ENCODE data around the gene S100A6.
"Not testable (repeated sequence)": the region's sequence is repeated elsewhere in the genome, so short reads cannot be mapped to it uniquely, and the experiment has no call there.

S100A6 gene

DNA sequence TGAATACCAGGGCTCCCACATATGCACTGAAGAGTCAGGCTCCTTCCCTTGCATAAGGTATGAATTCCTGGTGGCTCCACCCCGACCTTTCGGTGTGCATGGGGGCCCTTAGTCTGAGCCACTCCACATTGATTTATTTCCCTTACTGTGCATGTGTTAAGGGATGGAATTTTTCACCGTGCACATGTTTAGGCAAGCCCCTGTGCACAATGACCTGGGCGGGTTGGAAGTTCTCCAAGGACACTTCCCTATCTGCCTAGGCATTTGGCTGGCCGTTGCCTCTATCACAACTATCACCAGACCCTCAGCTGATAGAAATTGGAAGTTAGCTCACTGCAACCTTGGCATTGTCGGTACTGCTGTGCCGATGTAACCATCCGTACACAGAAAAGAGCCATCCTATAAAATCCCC lies 9.7 kb downstream of the S100A6 start:
- no peak for DNase-seq

- DNase-seq: no peak
Measured at GRCh38 chr1:153525088-153525728, 10.6 kb downstream of the S100A6 start.

GRCh38 chr1:153522353-153523048 lies 13.3 kb downstream of the S100A6 start:
- DNase-seq: not testable (repeated sequence)

- DNase-seq: not testable (repeated sequence)
Measured at GRCh38 chr1:153521808-153522207, 14.0 kb downstream of the S100A6 start.

DNA sequence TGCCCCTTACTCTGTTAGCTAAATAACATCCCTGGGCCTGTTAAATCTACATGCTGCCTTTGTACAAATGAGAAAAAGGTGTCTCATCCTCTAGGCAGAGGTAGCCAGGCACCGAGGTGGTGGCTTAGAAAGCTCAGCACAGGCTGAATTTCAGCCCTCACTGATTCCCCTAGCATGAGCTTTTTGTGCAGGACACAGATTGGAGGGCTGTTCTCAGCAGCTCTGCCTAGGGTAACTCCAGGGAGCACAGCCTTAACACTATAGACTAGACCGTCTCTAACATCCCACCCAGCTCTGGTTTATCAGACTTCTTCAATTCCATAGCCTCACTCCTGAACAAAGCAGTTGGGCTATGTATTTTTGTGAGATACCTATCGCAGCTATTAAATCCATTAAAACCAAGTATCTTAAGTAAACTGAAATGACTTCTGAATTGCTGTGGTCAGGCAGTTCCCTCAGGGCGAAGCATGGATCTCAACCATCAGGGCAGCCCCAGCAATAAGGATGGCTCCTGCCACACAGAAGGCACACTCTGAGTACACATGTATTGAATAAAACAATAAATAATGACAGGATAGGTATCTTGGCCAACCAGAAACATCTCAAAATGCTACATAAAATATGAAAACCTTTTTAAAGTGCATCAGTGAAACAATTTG lies 14.8 kb downstream of the S100A6 start:
- no peak for DNase-seq

DNA sequence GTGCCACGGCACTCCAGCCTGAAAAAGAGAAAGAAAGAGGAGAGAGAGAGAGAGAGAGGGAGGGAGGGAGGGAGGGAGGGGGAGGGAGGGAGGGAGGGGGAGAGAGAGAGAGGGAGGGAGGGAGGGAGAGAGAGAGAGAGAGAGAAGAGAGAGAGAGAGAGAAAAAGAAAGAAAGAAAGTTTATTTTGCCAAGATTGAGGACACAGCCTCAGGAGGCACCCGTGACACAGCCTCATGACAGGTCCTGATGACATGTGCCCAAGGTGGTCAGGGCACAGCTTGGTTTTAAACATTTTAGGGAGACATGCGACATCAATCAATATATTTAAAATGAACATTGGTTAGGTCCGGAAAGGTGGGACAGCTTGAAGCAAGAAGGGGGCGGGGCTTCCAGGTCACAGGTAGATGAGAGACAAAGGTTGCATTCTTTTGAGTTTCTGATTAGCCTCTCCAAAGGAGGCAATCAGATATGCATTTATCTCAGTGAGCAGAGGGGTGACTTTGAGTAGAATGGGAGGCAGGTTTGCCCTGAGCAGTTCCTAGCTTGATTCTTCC lies 15.6 kb downstream of the S100A6 start:
- DNase-seq: not testable (repeated sequence)

DNA sequence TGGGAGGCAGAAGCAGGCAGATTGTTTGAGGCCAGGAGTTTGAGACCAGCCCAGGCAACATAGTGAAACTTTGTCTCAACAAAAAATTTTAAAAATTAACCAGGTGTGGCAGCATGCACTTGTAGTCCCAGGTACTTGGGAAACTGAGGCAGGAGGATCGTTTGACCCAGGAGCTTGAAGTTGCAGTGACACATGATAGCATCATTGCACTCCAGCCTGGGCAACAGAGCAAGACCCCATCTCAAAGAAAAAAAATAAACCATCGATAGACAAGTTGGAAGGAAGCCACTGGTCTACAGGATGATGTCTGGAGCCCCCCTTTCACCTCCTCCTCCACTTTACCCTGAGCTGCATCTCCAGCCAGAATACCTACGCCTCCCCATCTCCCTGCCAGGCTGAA lies 16.5 kb downstream of the S100A6 start:
- no peak for DNase-seq

GRCh38 chr1:153515504-153516394 lies 20.0 kb downstream of the S100A6 start:
- DNase-seq: no peak

GRCh38 chr1:153513666-153514065 lies 22.1 kb downstream of the S100A6 start:
- DNase-seq: no peak

- DNase-seq: no peak
Measured at GRCh38 chr1:153513023-153513422, 22.8 kb downstream of the S100A6 start.

- no peak for DNase-seq
Measured at GRCh38 chr1:153510984-153511410, 24.8 kb downstream of the S100A6 start.

DNA sequence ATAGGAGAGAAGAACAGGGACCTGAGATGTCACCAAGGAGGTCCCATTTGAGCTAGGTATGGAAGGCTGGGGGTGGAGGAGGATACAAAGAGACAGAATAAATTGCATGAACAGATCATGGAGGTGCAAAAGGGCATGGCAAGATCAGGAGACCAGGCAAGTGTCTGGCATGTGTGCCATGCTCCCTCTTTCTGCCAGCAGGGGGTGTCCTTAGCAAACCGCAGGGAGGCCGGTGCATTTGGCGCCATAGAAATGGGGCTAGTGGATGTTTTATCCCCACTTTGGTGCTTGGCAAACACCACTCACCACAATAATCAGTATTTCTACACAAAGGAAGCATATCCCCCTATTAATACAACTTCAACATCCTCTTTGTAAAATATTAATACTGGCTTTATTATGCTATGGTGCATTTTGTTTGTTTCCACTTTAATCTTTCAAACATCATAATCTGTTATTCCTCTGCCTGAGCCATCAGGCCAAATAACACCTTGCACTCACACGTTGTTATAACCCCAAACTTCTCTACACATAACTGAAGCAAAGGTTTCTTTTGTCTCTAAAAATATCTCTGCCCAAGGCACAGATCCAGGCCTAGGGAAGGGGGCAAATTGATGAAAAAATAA lies 25.9 kb downstream of the S100A6 start:
- no peak for DNase-seq

DNA sequence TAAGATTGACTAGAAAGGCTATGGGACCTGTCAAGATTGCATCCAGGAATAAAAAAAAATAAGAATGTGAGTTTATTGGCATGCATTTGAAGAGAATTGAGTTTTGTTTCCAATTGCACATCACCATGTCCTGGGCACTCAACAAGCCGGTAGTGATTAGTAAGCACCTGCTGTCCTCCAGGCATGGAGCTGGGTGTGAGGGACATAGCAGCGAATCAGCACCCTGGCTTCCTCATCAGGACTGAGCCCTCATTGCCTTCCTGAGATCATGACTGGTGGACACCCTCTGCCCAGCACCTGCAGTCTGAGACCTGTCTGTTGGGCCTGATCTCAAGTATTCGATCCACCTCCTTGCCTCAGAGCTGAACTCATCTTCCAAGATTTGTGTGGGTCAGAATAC lies 26.8 kb downstream of the S100A6 start:
- DNase-seq: no peak

DNA sequence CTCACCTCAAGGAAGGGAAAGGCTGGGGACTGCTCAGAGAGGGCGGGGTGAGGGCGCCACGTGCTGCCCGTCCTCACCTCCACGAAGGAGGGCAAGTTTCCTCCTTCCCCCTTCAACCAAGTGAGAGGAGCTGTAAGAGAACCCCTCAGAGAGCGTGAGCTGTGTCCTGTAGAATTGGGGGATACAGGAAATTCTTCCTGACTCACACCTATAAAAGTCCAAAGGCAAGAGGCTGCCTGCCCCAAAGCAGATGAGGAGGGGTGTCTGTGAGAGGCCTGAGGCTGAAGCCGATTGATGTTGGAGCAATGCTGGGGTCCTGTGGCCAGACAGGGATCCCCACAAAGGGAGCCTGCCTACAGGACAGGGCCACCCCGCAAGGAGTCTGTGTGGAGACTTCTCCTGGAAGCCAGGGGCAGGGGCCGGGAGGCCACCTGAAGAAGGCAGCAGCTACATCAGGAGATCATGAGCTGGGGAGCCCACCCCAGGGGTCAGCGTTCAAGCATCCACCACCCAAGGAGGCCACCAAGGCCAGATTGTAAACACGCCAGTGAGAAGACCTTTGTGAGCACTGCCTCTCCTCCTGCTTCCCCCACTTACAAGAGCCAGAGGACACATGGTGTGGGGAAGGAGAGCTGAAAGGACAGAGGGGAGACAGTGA lies 27.7 kb downstream of the S100A6 start:
- DNase-seq: no peak

- no peak for DNase-seq
Measured at GRCh38 chr1:153506831-153507413, 28.9 kb downstream of the S100A6 start.

- no peak for DNase-seq
Measured at GRCh38 chr1:153506386-153506785, 29.4 kb downstream of the S100A6 start.

DNA sequence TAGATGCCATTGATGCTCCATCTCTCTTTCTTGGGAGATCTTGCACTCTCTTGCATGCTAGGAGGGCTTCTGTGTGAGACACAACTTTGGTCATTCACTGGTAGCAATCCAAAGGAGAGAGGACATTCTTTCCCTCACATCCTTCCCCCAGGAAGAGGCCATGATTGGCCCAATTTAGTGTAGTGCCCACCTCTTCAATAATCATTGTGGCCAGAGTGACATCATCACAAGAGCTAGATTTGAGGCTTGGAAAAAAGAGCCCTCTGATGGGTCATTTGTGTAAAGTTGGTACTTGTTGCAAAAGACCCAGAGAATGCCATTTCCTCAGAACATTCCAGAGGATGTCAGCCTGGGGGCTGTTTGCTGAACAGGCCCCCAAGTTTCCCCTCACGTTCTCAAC lies 30.2 kb downstream of the S100A6 start:
- DNase-seq: no peak

DNA sequence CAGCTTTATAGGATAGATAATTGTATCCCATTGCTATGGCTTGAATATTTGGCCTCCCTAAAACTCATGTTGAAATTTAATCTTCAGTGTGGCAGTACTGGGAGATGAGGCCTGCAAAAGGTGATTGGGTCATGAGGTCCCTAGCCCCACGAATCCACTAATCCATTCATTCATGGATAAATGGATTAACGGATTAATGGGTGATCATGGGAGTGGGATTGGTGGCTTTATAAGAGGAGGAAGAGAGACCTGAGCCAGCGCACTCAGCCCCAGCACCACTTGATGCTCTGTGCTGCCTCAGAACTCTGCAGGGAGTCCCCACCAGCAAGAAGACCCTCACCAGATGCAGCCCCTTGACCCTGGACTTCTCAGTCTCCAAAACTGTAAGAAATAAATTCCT lies 32.0 kb downstream of the S100A6 start:
- no peak for DNase-seq

DNA sequence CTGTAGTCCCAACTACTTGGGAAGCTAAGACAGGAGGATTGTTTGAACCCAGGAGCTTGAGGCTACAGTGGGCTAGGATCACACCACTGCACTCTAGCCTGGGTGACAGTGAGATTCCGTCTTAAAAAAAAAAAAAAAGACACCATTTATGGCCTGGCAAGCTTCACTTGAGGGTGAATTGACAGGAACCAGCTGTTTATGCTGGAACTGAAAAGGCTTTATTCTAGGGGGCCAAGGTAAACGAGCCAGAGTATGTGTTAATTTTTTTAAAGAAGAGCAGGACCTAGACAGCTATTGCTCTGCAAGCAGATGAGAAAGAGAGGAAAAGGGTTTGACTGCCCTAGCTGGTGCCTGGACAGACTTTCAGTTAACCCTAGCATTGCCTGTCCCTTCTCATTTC lies 37.0 kb downstream of the S100A6 start:
- DNase-seq: no peak

DNA sequence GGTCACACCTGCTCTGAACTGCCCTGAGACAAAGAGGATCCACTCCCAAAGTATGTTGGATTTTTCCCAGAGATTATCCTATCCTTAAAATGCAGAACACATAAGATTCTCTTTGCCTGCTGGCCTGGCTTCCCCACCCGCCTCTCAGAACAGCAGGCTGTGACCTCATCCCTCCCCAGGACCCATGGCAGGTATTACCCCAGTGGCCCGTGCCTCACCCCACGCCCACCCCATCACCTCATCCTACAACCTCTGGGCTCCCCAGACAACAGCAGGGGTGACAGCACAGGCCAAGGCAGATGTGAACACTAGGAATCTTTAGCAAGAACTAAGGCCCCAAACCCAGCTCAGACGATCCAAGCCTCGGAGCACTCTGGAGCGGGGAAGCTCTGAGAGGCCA lies 40.3 kb downstream of the S100A6 start:
- DNase-seq: no peak

DNA sequence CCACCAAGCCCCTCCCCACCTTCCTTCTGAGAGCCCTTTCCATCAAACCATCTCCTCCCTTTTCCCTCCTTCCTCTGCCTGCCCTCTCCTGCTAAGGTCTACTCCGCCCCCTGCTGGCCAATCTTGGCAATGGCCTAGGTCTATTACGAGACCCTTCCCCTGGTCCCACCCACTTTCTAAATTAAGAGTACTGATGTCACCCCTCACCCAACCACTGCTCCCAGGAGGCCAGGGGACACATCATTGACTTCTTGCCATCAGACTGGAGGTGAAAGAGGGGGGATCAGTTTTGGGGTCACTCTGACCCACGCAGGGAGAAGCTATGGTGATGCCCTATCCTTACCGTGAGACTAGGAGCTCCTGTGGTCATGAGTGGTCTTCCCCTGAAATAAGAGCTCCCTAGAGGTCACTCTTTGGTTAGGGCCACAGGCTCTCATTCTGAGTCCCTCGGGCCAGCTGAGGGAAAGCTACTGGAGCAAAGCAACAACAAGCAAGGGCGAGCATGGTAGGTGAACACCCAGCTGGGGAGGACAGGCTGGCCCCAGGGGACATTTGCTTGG lies 40.7 kb downstream of the S100A6 start:
- DNase-seq: peak; percentile 63

Data from NCI-H1436 treated with DMSO at 0.1 percent for 48 hours (cell line).